HepG2 (cell line): ENCODE measurements around the gene ZNF616. TPM values are rescaled to one million over a fixed set of nuclear protein-coding genes. Genes with fewer than 3 reads are reported as not detected.

Source experiments
- CHD4 ChIP-seq: fragments of 200-600 bp; sonication (generic); IDR thresholded peaks from 2 replicates; pipeline ENCODE4 v1.7.0; 2017; ENCODE audit warnings: mild to moderate bottlenecking, low read length, borderline replicate concordance
- HOXD1 ChIP-seq: sonication (generic); formaldehyde crosslinking; IDR thresholded peaks from 2 replicates; pipeline ENCODE4 v1.5.0; 2020; ENCODE audit warnings: missing genetic modification reagents
- LCORL ChIP-seq, 2 experiments: fragments of 450-650 bp in 1 of 2; sonication (generic) in 1 of 2; formaldehyde crosslinking in 1 of 2; IDR thresholded peaks; 2 replicates each; pipeline versions ENCODE4 v1.5.0 to v1.6.1; 2017 to 2020; ENCODE audit warnings: antibody characterized with exemption in 1 of 2, missing genetic modification reagents in 1 of 2
- MYPOP ChIP-seq: sonication (generic); formaldehyde crosslinking; IDR thresholded peaks from 2 replicates; pipeline ENCODE4 v1.8.1; 2023; ENCODE audit warnings: mild to moderate bottlenecking, moderate library complexity, missing genetic modification reagents
- TMF1 ChIP-seq: sonication (generic); formaldehyde crosslinking; IDR thresholded peaks from 2 replicates; pipeline ENCODE4 v1.8.1; 2022; ENCODE audit warnings: low read depth, missing genetic modification reagents
- XRCC5 ChIP-seq: fragments of 200-400 bp; formaldehyde crosslinking; optimal IDR thresholded peaks from 2 replicates; pipeline ENCODE3; 2017; ENCODE audit warnings: mild to moderate bottlenecking, low read length
- ZEB1 ChIP-seq: IDR thresholded peaks from 2 replicates; pipeline ENCODE4 v1.6.1; 2012; ENCODE audit warnings: mild to moderate bottlenecking, low read depth, inconsistent platforms; ENCODE audit not compliant: insufficient replicate concordance
- ZFAT ChIP-seq: sonication (generic); formaldehyde crosslinking; conservative IDR thresholded peaks from 2 replicates; pipeline ENCODE4 v1.8.1; 2023; ENCODE audit warnings: missing genetic modification reagents, inconsistent platforms
- ZFP62 ChIP-seq: sonication (generic); formaldehyde crosslinking; IDR thresholded peaks from 2 replicates; pipeline ENCODE4 v1.4.0; 2020; ENCODE audit warnings: missing genetic modification reagents
- ZNF10 ChIP-seq: sonication (generic); formaldehyde crosslinking; IDR thresholded peaks from 2 replicates; pipeline ENCODE4 v1.4.0; 2020; ENCODE audit warnings: mild to moderate bottlenecking, low read depth, missing genetic modification reagents, borderline replicate concordance
- ZNF136 ChIP-seq: sonication (generic); formaldehyde crosslinking; IDR thresholded peaks from 2 replicates; pipeline ENCODE4 v1.8.1; 2022; ENCODE audit warnings: low read depth, mild to moderate bottlenecking, moderate library complexity, missing genetic modification reagents
- ZNF20 ChIP-seq: sonication (generic); formaldehyde crosslinking; IDR thresholded peaks from 2 replicates; pipeline ENCODE4 v1.4.0; 2020; ENCODE audit warnings: mild to moderate bottlenecking, moderate library complexity, missing genetic modification reagents
- ZNF280D ChIP-seq: sonication (generic); formaldehyde crosslinking; IDR thresholded peaks from 2 replicates; pipeline ENCODE4 v1.5.1; 2020; ENCODE audit warnings: mild to moderate bottlenecking, missing genetic modification reagents
- ZNF331 ChIP-seq: sonication (generic); formaldehyde crosslinking; IDR thresholded peaks from 2 replicates; pipeline ENCODE4 v1.4.0; 2020; ENCODE audit warnings: missing genetic modification reagents
- ZNF407 ChIP-seq: sonication (generic); formaldehyde crosslinking; IDR thresholded peaks from one replicate; pipeline ENCODE4 v1.5.1; 2020; ENCODE audit warnings: mild to moderate bottlenecking, missing genetic modification reagents; ENCODE audit errors: not compliant biosample characterization
- ZNF564 ChIP-seq: sonication (generic); formaldehyde crosslinking; IDR thresholded peaks from 2 replicates; pipeline ENCODE4 v1.8.1; 2023; ENCODE audit warnings: mild to moderate bottlenecking, missing genetic modification reagents
- polyA plus RNA-seq, 8 experiments: library from polyadenylated mRNA; depleted of rRNA in 3 of 8; stranded (reverse) in 7 of 8; unstranded in 1 of 8; fragments of >200 nt; fragmentation: Illumina TruSeq in 4 of 8; extraction: Trizol in 4 of 8; gene quantifications; 2 replicates each; pipeline versions ENCODE4 v1.2.1 to v1.2.3, GENCODE V29; 2011 to 2016; ENCODE audit warnings: low read depth in 4 of 8, missing spikeins in 1 of 8, mixed read lengths in 1 of 8; ENCODE audit not compliant: insufficient read depth in 1 of 8
- total RNA-seq, 5 experiments: library from RNA; depleted of rRNA; stranded (reverse); fragments of >200 nt; fragmentation: Illumina TruSeq; extraction: Trizol; gene quantifications; 2 replicates each; pipeline ENCODE4 v1.2.3, GENCODE V29; 2016; ENCODE audit warnings: low read depth in 1 of 5

The ZNF616 gene
- total and polyA plus RNA-seq, 2 of the 13 experiments (the other 11 are each of a cell fraction or from before 2014, with no cell fraction given): 2.2 to 10.4 TPM

- peak; percentile 15; the same call in 1 of the 2 replicates for TF ChIP-seq ZNF331 (CRISPR knock-in tag)
- no peak for TF ChIP-seq ZEB1
- peak; percentile 81; the same call in 1 of the 2 replicates for TF ChIP-seq MYPOP (CRISPR knock-in tag)
- peak; percentile 71 for TF ChIP-seq XRCC5
- TF ChIP-seq ZNF20 (CRISPR knock-in tag): no peak
- no peak for TF ChIP-seq ZFAT (CRISPR knock-in tag)
- no peak for TF ChIP-seq ZNF10 (CRISPR knock-in tag)
- TF ChIP-seq ZNF564 (CRISPR knock-in tag): peak; percentile 50; the same call in 1 of the 2 replicates
- peak; percentile 93 for TF ChIP-seq ZNF280D (CRISPR knock-in tag)
- no peak for TF ChIP-seq ZNF136 (CRISPR knock-in tag)
- TF ChIP-seq HOXD1 (CRISPR knock-in tag): no peak
- TF ChIP-seq ZFP62: no peak
- no peak for TF ChIP-seq ZNF407 (CRISPR knock-in tag)
- TF ChIP-seq TMF1 (CRISPR knock-in tag): no peak
- peak; percentile 41; the same call in 1 of the 2 replicates for TF ChIP-seq CHD4
- no peak for TF ChIP-seq LCORL (IDR thresholded peaks at IDR 0.05)
- TF ChIP-seq LCORL (CRISPR knock-in tag; IDR thresholded peaks at IDR 0.05): no peak
Observed at GRCh38 chr19:52139252-52140031, at the start of gene ZNF616 (continued).
